Adrenal gland (tissue), 5 donors: ENCODE measurements around the gene SPAG9.

Experiments used
- CTCF ChIP-seq, 6 experiments: fragments of 450-650 bp in 4 of 6; fragments of 200-600 bp in 2 of 6; sonication (generic) in 1 of 6; IDR thresholded peaks; 1 replicate in 5 of 6; 2 replicates in 1 of 6; pipeline versions ENCODE4 v1.5.1 to v1.8.0; 2016 to 2021; ENCODE audit warnings: antibody characterized with exemption in 6 of 6, mild to moderate bottlenecking in 2 of 6, moderate library complexity in 1 of 6
- POLR2A ChIP-seq, 2 donors: fragments of 450-650 bp; IDR thresholded peaks; one replicate each; pipeline ENCODE4 v1.6.1; 2017; ENCODE audit warnings: antibody characterized with exemption in 2 of 2, mild to moderate bottlenecking in 2 of 2, moderate library complexity in 1 of 2
- donor health status: DM: no; HTN: no; CAD: no.

GRCh38 chr17:51085150-51085805 lies 35.4 kb downstream of the SPAG9 start:
- no peak for TF ChIP-seq CTCF (IDR thresholded peaks at IDR 0.05)
- TF ChIP-seq POLR2A (IDR thresholded peaks at IDR 0.05): no peak
